A673 (cell line): Measurements from ENCODE around the gene MARK1. TPM values are rescaled to one million over a fixed set of nuclear protein-coding genes. Genes with fewer than 3 reads are reported as not detected.

Experiments used
- BruUV-seq: library from RNA; stranded (reverse); fragments of 400-500 nt; replicated peaks from 2 replicates; lab custom pipeline; 2021; lab: Mats Ljungman, UMichigan
- CTCF ChIA-PET: fragments of 300-600 bp; sonication (Branson Sonifier 250); formaldehyde crosslinking; loops from one replicate; lab custom pipeline; 2022; ENCODE audit warnings: antibody characterized with exemption; lab: Charles Lee
- POLR2A ChIA-PET: fragments of 300-600 bp; sonication (Branson Sonifier 250); formaldehyde crosslinking; loops from one replicate; lab custom pipeline; 2022; ENCODE audit warnings: antibody characterized with exemption; ENCODE audit not compliant: low non-redundant PET; lab: Charles Lee
- DNase-seq: peaks from one replicate; pipeline ENCODE4 v3.0.0-alpha.2; 2015; ENCODE audit warnings: low spot score
- H3K27ac ChIP-seq: fragments of 200-600 bp; sonication (generic); 2 replicates; pipeline ENCODE4 v1.5.1; 2016; ENCODE audit warnings: mixed run types, low read depth, mild to moderate bottlenecking, mixed read lengths, antibody characterized with exemption, low read length; ENCODE audit not compliant: poor library complexity, severe bottlenecking
- H3K27me3 ChIP-seq: fragments of 200-600 bp; sonication (generic); replicated peaks from 2 replicates; pipeline ENCODE4 v1.6.1; 2017; ENCODE audit warnings: mixed run types, low read depth, mild to moderate bottlenecking, mixed read lengths, antibody characterized with exemption, low read length; ENCODE audit not compliant: insufficient read depth, poor library complexity
- H3K36me3 ChIP-seq: fragments of 200-600 bp; sonication (generic); 2 replicates; pipeline ENCODE4 v1.6.1; 2016; ENCODE audit warnings: mixed run types, mild to moderate bottlenecking, mixed read lengths, antibody characterized with exemption, low read length; ENCODE audit not compliant: insufficient read depth, poor library complexity, severe bottlenecking
- H3K4me1 ChIP-seq: fragments of 200-600 bp; sonication (generic); 2 replicates; pipeline ENCODE4 v1.6.1; 2017; ENCODE audit warnings: mixed run types, mild to moderate bottlenecking, mixed read lengths, antibody characterized with exemption, low read length; ENCODE audit not compliant: insufficient read depth, poor library complexity, severe bottlenecking
- H3K4me3 ChIP-seq: fragments of 200-600 bp; sonication (generic); 2 replicates; pipeline ENCODE4 v1.5.1; 2016; ENCODE audit warnings: low read depth, mixed run types, mild to moderate bottlenecking, mixed read lengths, low read length; ENCODE audit not compliant: poor library complexity, severe bottlenecking
- H3K9me3 ChIP-seq: fragments of 200-600 bp; sonication (generic); 2 replicates; pipeline ENCODE4 v1.6.1; 2016; ENCODE audit warnings: mixed run types, low read depth, mild to moderate bottlenecking, mixed read lengths, antibody characterized with exemption, low read length; ENCODE audit not compliant: poor library complexity, severe bottlenecking
- CTCF ChIP-seq: fragments of 300-800, 200-600 bp; sonication (generic); conservative IDR thresholded peaks from 2 replicates; pipeline ENCODE4 v1.5.1; 2017; ENCODE audit warnings: low read depth, mild to moderate bottlenecking, antibody characterized with exemption, low read length, moderate library complexity, mixed read lengths
- EZH2 ChIP-seq: fragments of 200-600 bp; sonication (generic); IDR thresholded peaks from 2 replicates; pipeline ENCODE4 v1.6.1; 2017; ENCODE audit warnings: borderline replicate concordance, low read depth, mild to moderate bottlenecking, mixed read lengths, antibody characterized with exemption, low read length; ENCODE audit not compliant: poor library complexity, severe bottlenecking
- intact Hi-C: fragments of 100-400 bp; cut with micrococcal nuclease; formaldehyde crosslinking; loops from one replicate; pipeline ENCODE4 v1.10.0; 2022; ENCODE audit not compliant: unreplicated experiment
- total RNA-seq: library from RNA; stranded (reverse); gene quantifications from 2 replicates; pipeline ENCODE4 v1.2.3, GENCODE V29; 2021

Gene MARK1
- total RNA-seq, 1 experiment from 2014 or later: 5.1 TPM

GRCh38 chr1:220552672-220553260 lies 24.8 kb downstream of the MARK1 start:
- no peaks in the 10 kb centered on the region for H3K4me1 ChIP-seq
- H3K36me3 ChIP-seq: no peaks in the 10 kb centered on the region
- H3K4me3 ChIP-seq: no peak overlapping the region
- intact Hi-C loops: no loop called here
- DNase-seq: no peak
- ChIA-PET CTCF (no interaction called here), POLR2A (interaction anchor here (0.5 kb wide), 1 partner anchor 129 kb away, joined by 3 read pairs; no protein-coding TSS in a partner anchor)
- no peaks in the 10 kb centered on the region for H3K9me3 ChIP-seq
- peaks cover 15% of the 10 kb centered on the region for H3K27me3 ChIP-seq
- BruUV-seq: no TSS peak
- TF ChIP-seq EZH2 (no peak), CTCF (no peak)
- no peak overlapping the region for H3K27ac ChIP-seq

GRCh38 chr1:220556641-220557040 lies 28.7 kb downstream of the MARK1 start:
- H3K36me3 ChIP-seq: no peaks in the 10 kb centered on the region
- TF ChIP-seq CTCF: no peak
- no peak for TF ChIP-seq EZH2
- no TSS peak for BruUV-seq
- ChIA-PET CTCF (no interaction called here), POLR2A (no interaction called here)
- H3K4me3 ChIP-seq: no peak overlapping the region
- intact Hi-C loops: no loop called here
- H3K27ac ChIP-seq: no peak overlapping the region
- no peak for DNase-seq
- no peaks in the 10 kb centered on the region for H3K4me1 ChIP-seq
- H3K9me3 ChIP-seq: no peaks in the 10 kb centered on the region
- H3K27me3 ChIP-seq: peaks cover 3% of the 10 kb centered on the region

GRCh38 chr1:220563564-220563963 lies 35.6 kb downstream of the MARK1 start:
- Histone ChIP-seq H3K36me3 (no peaks in the 10 kb centered on the region), H3K27ac (no peak overlapping the region), H3K4me3 (no peak overlapping the region), H3K4me1 (no peaks in the 10 kb centered on the region), H3K27me3 (peaks cover under 1% of the 10 kb centered on the region), H3K9me3 (no peaks in the 10 kb centered on the region)
- TF ChIP-seq CTCF (no peak), EZH2 (no peak)
- no TSS peak for BruUV-seq
- no peak for DNase-seq
- POLR2A ChIA-PET: no interaction called here
- CTCF ChIA-PET: no interaction called here
- intact Hi-C loops: no loop called here
